Thyroid gland (tissue), 4 donors: ENCODE data around the gene TAS2R39. TPM values are rescaled to one million over a fixed set of nuclear protein-coding genes. Genes with fewer than 3 reads are reported as not detected.

Experiments
- DNase-seq, 2 donors: peaks; one replicate each; pipeline ENCODE4 v3.0.0-alpha.2; 2019
- H3K27ac ChIP-seq, 3 donors: fragments of 200-600 bp; sonication (generic); 1 replicate in 2 of 3; 2 replicates in 1 of 3; pipeline ENCODE4 v1.5.1; 2016 to 2019; ENCODE audit warnings: mild to moderate bottlenecking in 1 of 3, moderate library complexity in 1 of 3
- H3K27me3 ChIP-seq: fragments of 200-600 bp; sonication (generic); one replicate; pipeline ENCODE4 v1.5.1; 2019
- H3K36me3 ChIP-seq, 2 donors: fragments of 200-600 bp; sonication (generic); one replicate each; pipeline ENCODE4 v1.5.1; 2016 to 2019
- H3K4me1 ChIP-seq, 2 donors: fragments of 200-600 bp; sonication (generic); one replicate each; pipeline ENCODE4 v1.5.1; 2017 to 2019
- H3K4me3 ChIP-seq, 3 donors: fragments of 200-600 bp; sonication (generic); replicated peaks in 1 of 3; 1 replicate in 2 of 3; 2 replicates in 1 of 3; pipeline ENCODE4 v1.5.1; 2016; ENCODE audit warnings: mild to moderate bottlenecking in 1 of 3
- H3K9me3 ChIP-seq: fragments of 200-600 bp; sonication (generic); one replicate; pipeline ENCODE4 v1.5.1; 2017
- POLR2A ChIP-seq, 2 donors: fragments of 450-650 bp; IDR thresholded peaks; one replicate each; pipeline ENCODE4 v1.6.1; 2017; ENCODE audit warnings: antibody characterized with exemption in 2 of 2, mild to moderate bottlenecking in 2 of 2, moderate library complexity in 1 of 2
- WGBS, 2 donors: methylation state at CpG; one replicate each; pipeline ENCODE4 v1.1.5; 2017; 5-methylcytosine and 5-hydroxymethylcytosine counted together
- intact Hi-C: fragments of 100-400 bp; cut with DNase I; formaldehyde crosslinking; loops from one replicate; pipeline ENCODE4 v1.15.1; 2023
- small RNA-seq: library from RNA; depleted of rRNA; stranded (forward); fragments of <200 nt; gene quantifications from one replicate; pipeline ENCODE3, GENCODE V24; 2016
- total RNA-seq, 4 donors: library from RNA; depleted of rRNA; stranded (reverse); fragments of >200 nt; gene quantifications; one replicate each; pipeline ENCODE4 v1.2.3, GENCODE V29; 2016
- TF ChIP-seq, protein P1 (sequence below), 6 experiments: fragments of 200-600 bp in 3 of 6; fragments of 450-650 bp in 3 of 6; sonication (generic) in 3 of 6; IDR thresholded peaks; one replicate each; pipeline ENCODE4 v1.5.1; 2016 to 2019; ENCODE audit warnings: antibody characterized with exemption in 6 of 6, mild to moderate bottlenecking in 2 of 6, inconsistent platforms in 1 of 6, moderate library complexity in 1 of 6

TAS2R39 gene
- total RNA-seq, 4 donors from 2014 or later: not detected

GRCh38 chr7:143229054-143229790 lies 46.0 kb downstream of the TAS2R39 start:
- intact Hi-C loops: no loop called here
- no peak for DNase-seq
- no peak overlapping the region for H3K27ac ChIP-seq
- H3K27me3 ChIP-seq: no peaks in the 10 kb centered on the region
- H3K4me3 ChIP-seq: no peak overlapping the region
- no peaks in the 10 kb centered on the region for H3K36me3 ChIP-seq
- H3K9me3 ChIP-seq: no peaks in the 10 kb centered on the region
- H3K4me1 ChIP-seq: no peaks in the 10 kb centered on the region
- TF ChIP-seq, protein P1, sequence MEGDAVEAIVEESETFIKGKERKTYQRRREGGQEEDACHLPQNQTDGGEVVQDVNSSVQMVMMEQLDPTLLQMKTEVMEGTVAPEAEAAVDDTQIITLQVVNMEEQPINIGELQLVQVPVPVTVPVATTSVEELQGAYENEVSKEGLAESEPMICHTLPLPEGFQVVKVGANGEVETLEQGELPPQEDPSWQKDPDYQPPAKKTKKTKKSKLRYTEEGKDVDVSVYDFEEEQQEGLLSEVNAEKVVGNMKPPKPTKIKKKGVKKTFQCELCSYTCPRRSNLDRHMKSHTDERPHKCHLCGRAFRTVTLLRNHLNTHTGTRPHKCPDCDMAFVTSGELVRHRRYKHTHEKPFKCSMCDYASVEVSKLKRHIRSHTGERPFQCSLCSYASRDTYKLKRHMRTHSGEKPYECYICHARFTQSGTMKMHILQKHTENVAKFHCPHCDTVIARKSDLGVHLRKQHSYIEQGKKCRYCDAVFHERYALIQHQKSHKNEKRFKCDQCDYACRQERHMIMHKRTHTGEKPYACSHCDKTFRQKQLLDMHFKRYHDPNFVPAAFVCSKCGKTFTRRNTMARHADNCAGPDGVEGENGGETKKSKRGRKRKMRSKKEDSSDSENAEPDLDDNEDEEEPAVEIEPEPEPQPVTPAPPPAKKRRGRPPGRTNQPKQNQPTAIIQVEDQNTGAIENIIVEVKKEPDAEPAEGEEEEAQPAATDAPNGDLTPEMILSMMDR (IDR thresholded peaks at IDR 0.05): no peak
- no peak for TF ChIP-seq POLR2A (IDR thresholded peaks at IDR 0.05)
- WGBS, 2 donors: 52 to 61% methylated on average over 9 of the region's 9 CpGs

DNA sequence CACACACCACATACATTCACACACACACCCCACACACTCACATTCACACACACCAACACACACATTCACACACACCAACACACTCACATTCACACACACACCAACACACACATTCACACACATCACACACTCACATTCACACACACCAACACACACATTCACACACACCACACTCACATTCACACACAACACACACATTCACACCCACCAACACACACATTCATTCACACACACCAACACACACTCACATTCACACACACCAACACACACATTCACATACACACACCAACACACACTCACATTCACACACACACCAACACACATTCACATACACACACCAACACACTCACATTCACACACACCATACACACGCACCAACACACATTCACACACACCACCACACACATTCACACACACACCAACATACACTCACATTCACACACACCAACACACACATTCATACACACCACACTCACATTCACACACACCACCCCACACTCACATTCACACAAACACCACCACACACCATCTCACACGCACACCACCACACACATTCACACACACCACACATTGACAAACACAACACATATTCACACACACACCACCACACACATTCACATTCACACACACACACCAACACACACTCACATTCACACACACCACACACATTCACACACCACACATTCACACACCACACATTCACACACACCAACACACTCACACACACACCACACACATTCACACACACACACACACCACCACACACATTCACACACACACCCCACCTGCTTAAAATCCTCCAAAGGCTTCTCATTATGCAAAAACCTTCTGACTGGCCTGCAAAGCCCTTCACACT lies 47.6 kb downstream of the TAS2R39 start:
- Histone ChIP-seq H3K4me3 (no peak overlapping the region), H3K27ac (no peak overlapping the region), H3K9me3 (no peaks in the 10 kb centered on the region), H3K4me1 (no peaks in the 10 kb centered on the region), H3K36me3 (no peaks in the 10 kb centered on the region), H3K27me3 (no peaks in the 10 kb centered on the region)
- intact Hi-C loops: no loop called here
- DNase-seq: no peak
- 93 to 96% methylated on average over 2 of the region's 2 CpGs for WGBS, 2 donors
- TF ChIP-seq, protein P1 (IDR thresholded peaks at IDR 0.05): no peak
- TF ChIP-seq POLR2A (IDR thresholded peaks at IDR 0.05): no peak

Small RNAs within 50 kb of the gene (small RNA-seq; reads per million reads assigned to genes)
- gene AC073342.3: not detected

Other genes with a start within 250 kb of the TAS2R39 start
- not detected for gene TRPV5, start 249.7 kb upstream of the TAS2R39 start, total RNA-seq
- gene LLCFC1, start 243.9 kb upstream of the TAS2R39 start, total RNA-seq: under 1 TPM in 1 of 4 donors, not detected in 3; 0.67 TPM
- gene KEL, start 221.1 kb upstream of the TAS2R39 start, total RNA-seq: 1 to 10 TPM in 1 of 4 donors, under 1 TPM in 3; 0.29 to 2.0 (median 0.49) TPM
- 1 to 10 TPM in 1 of 4 donors, not detected in 3; 1.2 TPM for gene OR9A2, start 156.3 kb upstream of the TAS2R39 start, total RNA-seq
- not detected for gene OR6V1, start 131.1 kb upstream of the TAS2R39 start, total RNA-seq
- not detected for gene PIP, start 51.3 kb upstream of the TAS2R39 start, total RNA-seq
- not detected for gene TAS2R40, start 38.6 kb downstream of the TAS2R39 start, total RNA-seq
- 100 to 1,000 TPM; 147 to 319 (median 220) TPM for gene GSTK1, start 80.0 kb downstream of the TAS2R39 start, total RNA-seq
- gene TMEM139, start 101.5 kb downstream of the TAS2R39 start, total RNA-seq: 10 to 100 TPM in 2 of 4 donors, 1 to 10 TPM in 2; 6.6 to 50.2 (median 19.6) TPM
- 10 to 100 TPM; 13.0 to 21.7 (median 17.5) TPM for gene CASP2, start 104.9 kb downstream of the TAS2R39 start, total RNA-seq
- gene CLCN1, start 132.7 kb downstream of the TAS2R39 start, total RNA-seq: not detected
- under 1 TPM in 2 of 4 donors, not detected in 2; 0.11 to 0.54 TPM for gene FAM131B, start 179.3 kb downstream of the TAS2R39 start, total RNA-seq
- 10 to 100 TPM; 24.6 to 55.4 (median 31.3) TPM for gene ZYX, start 197.9 kb downstream of the TAS2R39 start, total RNA-seq
- 10 to 100 TPM in 3 of 4 donors, 1 to 10 TPM in 1; 7.5 to 22.4 (median 16.4) TPM for gene EPHA1, start 225.4 kb downstream of the TAS2R39 start, total RNA-seq